MM.1S (cell line): ENCODE measurements around the gene DUOXA2.

ENCODE experiments used
- CTCF ChIP-seq: fragments of 300-600 bp; sonication (generic); IDR thresholded peaks from 2 replicates; pipeline ENCODE4 v1.5.1; 2016; ENCODE audit warnings: antibody characterized with exemption, low read length, mixed read lengths
- EZH2 ChIP-seq: fragments of 300-600 bp; sonication (generic); optimal IDR thresholded peaks from 2 replicates; pipeline ENCODE3; 2017; ENCODE audit warnings: low read depth, mild to moderate bottlenecking, antibody characterized with exemption, low read length, mixed read lengths

GRCh38 chr15:45091576-45091975 is 22.6 kb upstream of the DUOXA2 start:
- no peak for TF ChIP-seq CTCF
- TF ChIP-seq EZH2, result no peak
